B cell (primary cell): Measurements from ENCODE around the gene ALOXE3.

Source experiments
- CTCF ChIP-seq: fragments of 200-600 bp; IDR thresholded peaks from one replicate; pipeline ENCODE4 v1.8.0; 2022; ENCODE audit warnings: antibody characterized with exemption, mild to moderate bottlenecking
- EZH2 ChIP-seq: IDR thresholded peaks from 2 replicates; pipeline ENCODE4 v1.6.1; 2012; ENCODE audit warnings: borderline replicate concordance, low read depth, mild to moderate bottlenecking, moderate library complexity, low read length; ENCODE audit not compliant: insufficient read depth, poor library complexity, severe bottlenecking

GRCh38 chr17:8056976-8057625, 61.2 kb downstream of the ALOXE3 start:
- TF ChIP-seq CTCF = no peak
- no peak for TF ChIP-seq EZH2
